M059J (cell line): ENCODE data around the gene TDRD9. TPM values are rescaled to one million over a fixed set of nuclear protein-coding genes. Genes with fewer than 3 reads are reported as not detected.

Source experiments
- DNase-seq: peaks from one replicate; pipeline ENCODE4 v3.0.0-alpha.2; 2012; ENCODE audit warnings: low read depth
- total RNA-seq: library from RNA; depleted of rRNA; stranded (reverse); fragments of >200 nt; shearing (Covaris generic); gene quantifications from 2 replicates; pipeline ENCODE4 v1.2.3, GENCODE V29; 2014

TDRD9 gene
- total RNA-seq, 1 experiment from 2014 or later, result not detected

- no peak for DNase-seq
These were observed 37.2 kb upstream of the TDRD9 start for GRCh38 chr14:103890821-103891666.

DNA sequence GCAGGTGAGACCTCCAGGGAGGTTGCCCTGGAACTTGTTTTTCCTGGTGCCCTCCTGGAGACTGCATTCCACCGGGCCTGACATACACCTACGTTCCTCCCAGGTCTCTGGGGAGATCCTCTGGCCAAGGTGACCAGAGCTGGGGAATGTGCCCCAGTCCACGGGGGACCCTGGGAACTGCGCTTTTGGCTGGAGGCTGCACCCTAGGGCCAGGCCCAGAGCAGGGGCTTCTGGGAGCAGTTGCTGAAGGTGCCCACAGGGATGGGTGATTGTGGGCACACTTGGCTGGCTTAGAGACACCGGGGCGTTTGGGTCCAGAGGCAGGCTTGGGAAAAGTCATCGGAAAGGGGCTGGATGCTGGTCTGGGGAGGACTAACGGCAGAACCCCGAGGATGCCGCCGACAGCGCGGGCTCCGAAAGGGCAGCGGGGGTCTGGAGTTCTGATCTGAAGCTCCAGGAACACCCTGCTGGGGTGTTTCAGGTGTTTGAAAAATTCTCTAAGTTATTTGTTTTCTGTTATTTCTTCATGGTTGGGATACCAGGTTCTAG, 36.5 kb upstream of the TDRD9 start:
- DNase-seq, result no peak

DNA sequence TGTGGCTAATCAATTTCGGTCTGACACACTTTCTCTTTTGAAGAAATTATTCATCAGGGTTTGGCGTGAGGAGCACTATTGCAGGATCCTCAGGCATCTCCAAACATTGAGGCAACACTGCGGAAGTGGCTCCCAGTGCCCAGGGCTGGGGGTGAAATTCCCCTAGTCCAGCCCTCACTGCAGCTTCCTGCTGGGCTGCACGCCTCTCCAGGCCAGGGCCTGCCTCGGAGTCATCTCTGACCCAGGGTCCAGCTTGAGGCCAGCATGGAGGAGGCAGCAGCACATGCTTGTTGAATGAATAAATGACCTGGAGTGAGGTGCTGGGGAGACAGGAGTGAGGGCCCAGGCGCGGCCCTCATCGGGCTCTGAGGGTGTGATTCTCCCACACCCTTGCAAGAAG, 36.0 kb upstream of the TDRD9 start:
- no peak for DNase-seq

DNA sequence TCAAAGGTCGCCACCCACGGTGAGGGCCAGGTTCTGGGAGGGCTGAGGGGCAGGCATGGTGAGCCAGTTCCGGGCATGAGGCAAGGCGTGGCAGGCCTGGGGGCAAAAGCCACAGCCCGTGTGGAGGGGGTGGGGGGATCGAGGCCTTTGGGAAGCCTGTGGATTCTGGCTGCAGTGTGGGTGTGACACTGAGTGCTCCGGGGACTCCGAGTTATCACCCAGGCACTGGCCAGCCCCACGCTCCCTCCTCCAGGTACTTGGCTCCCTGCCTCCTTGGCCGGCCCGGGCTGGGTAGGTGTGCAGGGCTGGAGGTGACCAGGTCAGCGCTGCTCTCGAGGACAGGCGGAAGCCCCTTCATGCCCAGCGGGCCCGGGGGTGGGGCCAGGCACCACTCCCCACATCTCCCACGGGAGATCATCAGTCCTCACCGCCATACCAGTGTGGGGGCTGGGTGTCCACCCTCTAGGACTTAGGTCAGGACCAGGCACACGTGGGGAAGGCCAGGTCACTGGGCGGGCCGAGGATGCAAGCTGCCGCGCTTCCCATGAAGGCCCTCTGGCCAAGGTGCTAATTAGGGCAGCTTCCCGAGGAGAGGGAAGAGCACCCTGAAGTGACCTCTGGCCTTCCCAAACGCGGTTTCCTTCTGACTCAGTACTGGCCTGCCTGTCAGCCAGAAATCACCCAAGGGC, 34.1 kb upstream of the TDRD9 start:
- no peak for DNase-seq

GRCh38 chr14:103894723-103895059, 33.6 kb upstream of the TDRD9 start:
- DNase-seq, result no peak

GRCh38 chr14:103896578-103896977, 31.7 kb upstream of the TDRD9 start:
- no peak for DNase-seq

DNA sequence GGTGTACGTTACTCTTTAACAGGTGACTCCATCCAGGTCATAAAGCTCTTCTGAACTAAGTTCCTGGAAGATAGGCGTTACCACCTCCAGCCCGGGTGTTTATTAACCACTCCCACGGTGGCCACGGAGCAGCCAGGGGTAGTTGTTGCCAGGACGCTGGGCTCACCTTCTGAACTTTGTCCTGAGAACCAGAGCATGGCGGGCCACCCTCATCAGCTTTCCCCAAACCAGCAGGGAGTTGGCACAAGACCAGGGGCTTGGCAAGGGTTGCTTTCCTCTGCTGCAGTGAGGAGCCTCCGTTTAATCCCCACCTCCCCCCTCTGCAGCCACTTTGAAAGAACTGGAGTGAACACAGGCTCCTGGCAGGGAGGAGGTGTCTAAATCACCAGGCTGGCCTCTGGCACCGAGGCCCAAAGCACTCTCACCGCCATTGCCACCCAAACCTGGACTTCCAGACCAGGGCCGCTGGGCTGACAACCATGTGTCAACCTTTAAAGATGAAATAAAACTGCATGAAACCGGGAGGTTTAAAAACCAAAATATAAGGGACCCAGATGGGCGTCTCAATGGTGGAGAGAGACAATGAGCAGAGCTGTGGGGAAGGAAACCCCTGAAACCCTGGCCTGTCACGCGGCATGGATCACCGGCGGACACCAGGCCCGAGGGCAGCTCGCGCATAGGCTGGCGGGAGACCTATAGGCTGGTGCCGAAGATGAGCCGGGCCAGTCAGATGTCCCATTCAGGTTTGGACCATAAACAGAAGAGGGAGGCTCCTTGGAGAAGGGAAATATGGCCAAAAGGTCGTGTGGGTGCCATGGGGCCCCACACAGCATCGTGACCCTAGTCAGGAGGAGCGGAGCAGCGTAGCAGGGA, 30.9 kb upstream of the TDRD9 start:
- no peak for DNase-seq

GRCh38 chr14:103898204-103898603, 30.1 kb upstream of the TDRD9 start:
- no peak for DNase-seq

DNA sequence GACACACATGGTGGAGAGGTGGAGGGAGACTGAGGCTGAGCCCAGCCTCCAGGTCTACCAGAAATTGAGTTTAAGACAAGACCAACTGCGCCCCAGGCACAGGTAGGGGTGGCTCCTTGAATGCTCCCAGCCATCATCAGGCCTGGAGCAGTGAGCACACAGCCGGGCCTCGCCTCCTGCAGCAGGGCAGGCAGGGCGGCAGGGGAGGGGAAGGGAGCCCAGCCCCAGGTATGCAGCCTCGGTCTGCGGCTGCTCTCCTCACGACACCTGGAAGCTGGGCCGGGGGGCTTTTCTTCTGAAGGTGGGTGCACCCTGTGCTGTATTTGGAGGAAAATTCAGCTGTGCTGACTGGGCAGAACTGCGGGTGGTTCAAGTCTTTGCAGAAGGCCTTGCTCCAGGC, 29.5 kb upstream of the TDRD9 start:
- DNase-seq, result no peak

DNA sequence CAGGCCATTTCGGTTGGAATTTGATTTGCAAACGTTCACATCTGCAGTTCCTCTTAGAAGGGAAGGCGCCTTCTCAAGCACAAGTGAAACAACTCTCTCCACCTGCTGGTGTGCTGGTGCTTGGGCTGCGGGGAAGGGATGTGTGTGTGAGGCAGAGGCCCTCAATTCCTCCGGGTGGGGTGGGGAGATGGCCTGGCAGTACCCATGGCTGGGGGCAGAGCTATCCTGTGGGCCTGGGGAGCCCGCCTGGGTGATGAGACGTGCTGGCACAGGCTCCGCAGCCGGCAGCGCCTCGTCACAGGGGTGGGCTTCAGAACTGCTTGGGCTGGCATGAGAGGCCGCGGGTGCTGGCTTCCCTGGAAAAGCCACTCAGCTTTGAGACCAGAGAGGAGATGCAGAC, 28.9 kb upstream of the TDRD9 start:
- no peak for DNase-seq

DNA sequence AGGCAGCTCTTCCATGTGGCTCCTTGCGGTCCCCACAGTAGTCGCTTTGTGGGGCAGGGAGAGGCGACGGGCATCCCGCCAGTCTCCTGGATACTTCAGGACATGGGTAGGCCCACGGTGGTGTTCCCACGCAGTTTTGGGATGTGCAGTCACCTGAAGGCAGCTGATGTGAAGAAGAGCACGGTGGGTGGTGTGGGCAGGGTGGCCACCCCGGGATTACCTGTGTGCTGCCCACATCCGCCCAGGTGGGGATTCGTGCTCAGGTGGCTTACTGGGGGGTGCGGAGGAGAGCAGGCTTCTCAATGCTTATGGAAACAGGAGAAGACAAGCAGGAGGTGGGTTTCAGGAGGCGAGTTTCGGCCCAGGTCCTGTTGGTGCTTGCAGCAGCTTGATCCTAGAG, 28.4 kb upstream of the TDRD9 start:
- DNase-seq, result no peak

DNA sequence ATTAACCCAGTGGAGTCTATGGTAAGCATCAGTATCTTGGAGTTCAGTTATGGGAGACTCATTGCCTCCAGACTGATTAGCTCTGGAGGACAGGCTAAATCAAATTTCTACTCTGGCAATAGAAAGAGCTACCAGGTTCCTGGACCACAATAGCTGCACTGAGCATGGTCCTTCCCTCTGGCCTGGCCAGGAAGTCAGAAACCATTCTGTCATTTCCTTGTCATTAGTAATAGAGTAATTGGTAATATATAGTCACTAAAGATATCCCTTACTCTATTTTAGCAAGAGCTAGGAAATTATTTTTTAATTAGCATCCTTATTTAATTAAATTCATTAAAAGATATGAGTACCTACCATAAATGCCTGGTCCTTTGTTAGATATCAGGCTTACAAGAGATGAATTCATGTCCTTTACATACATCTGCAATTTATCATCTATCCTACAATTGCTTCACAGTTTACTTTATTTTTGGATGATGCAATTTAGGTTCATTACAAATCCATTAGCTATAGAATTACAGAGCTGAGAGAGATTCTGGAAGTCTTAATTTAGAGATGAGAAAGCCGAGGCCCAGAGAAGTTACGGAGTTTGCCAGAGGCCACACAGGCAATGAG, 23.7 kb upstream of the TDRD9 start:
- DNase-seq, result no peak

DNA sequence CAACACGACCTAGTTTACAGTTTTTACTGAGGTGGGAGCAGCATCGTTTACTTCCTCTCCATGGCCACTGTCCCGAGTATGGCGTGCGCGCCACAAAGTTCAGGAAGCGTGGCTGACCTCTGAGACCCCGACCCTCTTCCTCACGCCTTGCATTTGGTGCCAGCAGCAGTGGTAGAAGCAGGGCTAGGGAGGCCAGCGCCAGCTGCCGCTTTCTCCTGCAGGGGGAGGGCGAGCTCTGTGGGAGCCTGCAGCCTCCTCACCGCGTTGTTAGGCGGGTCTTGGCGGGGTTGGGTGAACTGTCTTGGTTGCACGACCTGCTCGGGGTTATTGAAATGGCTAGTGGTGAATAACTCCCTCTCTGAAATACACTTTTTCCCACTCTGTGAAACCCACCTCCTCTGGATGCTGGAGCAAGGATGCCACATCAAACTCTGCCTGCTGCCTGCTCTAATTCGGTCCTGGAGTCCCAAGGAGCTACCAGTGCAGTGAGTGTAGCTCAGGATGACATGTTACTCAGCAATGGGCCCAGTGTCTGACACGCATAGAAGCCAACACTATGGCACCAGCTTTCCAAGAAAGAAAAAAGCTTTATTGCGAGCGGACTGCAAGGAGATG, 22.3 kb upstream of the TDRD9 start:
- DNase-seq, result no peak

DNA sequence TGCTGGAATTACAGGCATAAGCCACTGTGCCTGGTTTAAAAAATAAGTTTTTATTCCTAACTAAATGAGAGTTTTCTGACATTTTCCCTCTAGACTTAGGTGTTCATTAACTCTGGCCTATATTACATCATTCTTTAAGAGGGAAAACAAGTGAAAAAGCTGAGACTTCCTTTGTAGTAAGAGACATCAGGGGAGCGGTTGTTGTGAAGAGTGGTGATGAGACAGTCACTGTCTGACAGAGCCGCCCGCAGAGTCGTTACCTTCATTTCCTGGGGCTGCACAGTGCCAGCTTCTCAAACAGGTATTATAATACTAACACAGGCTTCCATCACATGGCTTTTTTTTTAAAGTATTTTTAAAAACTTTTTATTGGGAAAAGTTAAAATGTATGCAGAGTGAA, 19.7 kb upstream of the TDRD9 start:
- no peak for DNase-seq

DNA sequence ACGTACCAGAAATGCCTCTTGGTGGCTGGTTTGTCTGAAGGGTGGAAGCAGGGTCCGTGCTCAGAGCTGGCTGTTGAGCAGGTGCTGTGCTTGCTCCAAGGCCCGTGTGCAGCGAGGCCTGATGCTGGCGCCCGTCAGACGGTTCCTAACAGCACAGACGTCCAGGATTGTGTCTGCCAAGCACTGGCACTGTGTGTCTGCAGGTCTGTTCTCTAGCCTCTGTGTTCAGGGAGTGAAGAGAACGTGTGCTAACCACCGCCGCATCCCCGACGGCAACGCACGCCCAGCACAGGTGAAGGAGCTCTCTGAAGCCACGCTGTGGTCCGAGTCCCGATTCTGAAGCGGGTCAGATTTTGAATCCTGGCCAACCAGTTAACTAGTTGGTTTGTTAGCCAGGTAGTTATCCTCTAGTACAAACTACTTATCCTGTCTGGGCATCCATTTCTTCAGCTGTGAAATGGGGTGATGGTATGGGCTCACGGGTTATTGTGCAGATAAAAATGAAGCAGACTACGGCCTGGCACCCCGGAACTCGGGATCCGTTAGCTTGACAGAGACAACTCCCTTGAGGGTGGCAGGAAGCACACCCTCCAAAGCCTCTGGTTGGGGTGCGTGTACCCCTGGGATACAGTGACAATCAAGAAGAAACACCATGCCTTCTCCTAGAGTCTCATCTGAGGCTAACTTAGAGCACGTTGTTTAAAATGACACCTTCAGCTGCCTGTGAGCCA, 18.6 kb upstream of the TDRD9 start:
- no peak for DNase-seq

DNA sequence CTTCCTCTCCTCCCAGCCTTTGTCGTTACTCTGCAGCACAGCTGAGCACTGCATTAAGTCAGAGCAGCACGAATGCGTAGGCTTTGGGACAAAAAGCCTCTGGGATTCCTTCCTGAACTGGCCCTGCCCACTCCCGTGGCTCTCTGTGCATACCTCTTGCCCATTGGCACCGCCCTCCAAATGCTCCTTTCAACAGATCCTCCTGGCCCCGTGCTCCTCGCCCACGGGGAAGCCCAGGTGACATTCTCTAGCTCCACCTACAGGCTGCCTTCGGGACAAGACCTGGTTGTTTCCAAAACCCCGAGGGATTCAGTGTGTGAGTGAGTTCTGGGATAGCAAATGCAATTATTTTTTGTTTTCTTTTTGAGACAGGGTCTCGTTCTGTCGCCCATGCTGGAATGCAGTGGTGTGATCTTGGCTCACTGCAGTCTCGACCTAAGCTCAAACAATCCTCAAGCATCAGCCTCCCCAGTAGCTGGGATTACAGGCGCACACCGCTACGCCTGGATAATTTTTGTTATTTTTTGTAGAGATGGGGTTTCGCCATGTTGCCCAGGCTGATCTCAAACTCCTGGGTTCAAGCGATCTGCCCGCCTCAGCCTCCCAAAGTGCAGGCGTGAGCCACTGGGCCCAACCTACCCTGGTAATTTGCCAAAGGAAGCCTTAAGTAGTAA, 17.9 kb upstream of the TDRD9 start:
- DNase-seq, result peak; percentile 73

- DNase-seq, result no peak
These were observed 17.3 kb upstream of the TDRD9 start for GRCh38 chr14:103910984-103911383.

DNA sequence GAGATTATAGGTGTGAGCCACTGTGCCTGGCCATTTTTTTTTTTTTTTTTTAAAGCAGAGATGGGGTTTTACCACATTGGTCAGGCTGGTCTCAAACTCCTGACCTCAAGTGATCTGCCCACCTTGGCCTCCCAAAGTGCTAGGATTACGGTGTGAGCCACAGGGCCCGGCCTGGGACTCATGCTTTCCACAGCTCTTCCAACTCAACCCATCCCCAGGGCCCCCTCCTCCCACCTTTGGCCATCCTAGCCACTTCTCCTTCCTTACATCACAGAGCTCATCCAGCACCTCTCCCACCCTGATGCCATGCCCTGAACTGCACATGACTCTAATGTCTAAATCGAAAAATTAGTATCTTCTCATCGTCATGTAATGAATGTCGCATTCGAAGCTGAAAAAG, 12.6 kb upstream of the TDRD9 start:
- no peak for DNase-seq

DNA sequence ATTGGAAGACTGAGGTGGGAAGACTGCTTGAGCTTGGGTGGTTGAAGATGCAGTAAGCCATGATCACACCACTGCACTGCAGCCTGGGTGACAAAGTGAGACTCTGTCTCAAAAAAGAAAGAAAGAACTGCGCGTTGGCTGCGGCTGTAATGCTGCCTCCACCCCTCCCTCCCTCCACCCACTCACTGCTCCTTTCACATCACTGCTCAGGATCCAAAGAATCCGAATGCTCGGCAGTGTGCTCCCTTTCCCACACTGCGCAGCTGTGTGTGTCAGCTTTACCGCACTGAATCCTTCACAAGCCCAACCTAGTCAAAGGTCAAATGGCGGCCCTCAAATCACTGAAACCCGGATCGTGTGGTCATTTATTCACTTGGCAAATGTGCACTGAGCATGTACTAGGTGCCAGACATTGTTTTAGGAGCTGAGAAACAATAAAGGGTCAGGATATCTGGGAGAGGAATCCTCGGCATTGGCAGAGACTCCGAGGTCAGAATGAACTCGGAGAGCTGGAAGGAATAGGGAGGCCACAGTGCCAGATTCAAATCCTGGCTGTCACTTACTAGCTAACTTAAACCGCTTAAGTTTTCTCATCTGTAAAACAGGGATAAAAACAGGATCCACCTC, 11.5 kb upstream of the TDRD9 start:
- DNase-seq, result no peak
